ENCODE data around the gene DAGLB.

The DAGLB gene

DNA sequence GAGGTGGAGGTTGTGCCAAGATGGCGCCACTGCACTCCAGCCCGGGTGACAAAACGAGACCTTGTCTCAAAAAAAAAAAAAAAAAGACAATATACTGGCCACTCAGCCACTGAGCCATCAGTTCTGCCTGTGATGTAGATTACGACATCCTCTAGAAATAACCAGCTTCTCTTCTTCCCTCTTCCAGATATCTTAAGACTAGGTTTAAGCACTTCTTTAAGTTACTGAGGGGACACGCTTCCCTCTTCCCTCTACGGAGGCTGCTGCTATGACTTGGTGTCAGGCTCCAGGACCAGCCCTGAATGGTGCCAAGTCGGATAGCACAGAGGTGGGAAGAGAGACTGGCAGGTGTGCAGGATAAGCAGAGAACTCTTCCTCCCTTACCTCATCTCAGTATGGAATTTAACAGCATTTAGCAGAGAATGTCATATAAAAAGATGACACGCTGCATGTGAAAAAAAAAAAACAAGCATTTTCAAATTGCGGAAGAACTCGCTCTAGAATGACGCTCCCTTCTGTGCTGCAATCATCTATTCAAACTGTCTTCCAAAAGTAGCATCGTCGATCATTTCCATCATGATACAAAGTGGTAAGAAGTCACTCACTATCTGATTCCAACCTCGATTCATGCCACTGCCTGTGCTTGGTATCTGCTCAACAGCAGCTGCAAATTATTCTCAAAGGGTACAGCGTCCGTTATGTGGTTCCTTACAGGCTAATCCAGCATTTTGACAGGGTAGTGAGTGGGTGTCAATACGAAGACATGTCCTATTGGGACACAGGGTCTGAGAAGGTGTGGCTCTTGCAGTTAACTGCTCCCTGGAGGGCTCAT is 13.8 kb downstream of the DAGLB start:
- ChIA-PET CTCF (no interaction called here), POLR2A (no interaction called here)
- TF ChIP-seq TARDBP (IDR thresholded peaks at IDR 0.05) = no peak
- TF ChIP-seq ZNF384 (IDR thresholded peaks at IDR 0.05) = no peak
- TF ChIP-seq LEF1 (IDR thresholded peaks at IDR 0.05; ENCODE audit: borderline replicate concordance) = no peak
- no peak for TF ChIP-seq FOXM1 (IDR thresholded peaks at IDR 0.05; ENCODE audit: borderline replicate concordance)
- TF ChIP-seq NFRKB (IDR thresholded peaks at IDR 0.05) = no peak
- no peak for DNase-seq (ENCODE audit: extremely low spot score)

- TF ChIP-seq ZNF384 (IDR thresholded peaks at IDR 0.05) = no peak
- TF ChIP-seq TARDBP (IDR thresholded peaks at IDR 0.05) = no peak
- ChIA-PET POLR2A (no interaction called here), CTCF (no interaction called here)
- DNase-seq (ENCODE audit: extremely low spot score) = no peak
These were observed 15.0 kb downstream of the DAGLB start for GRCh38 chr7:6432781-6433180.

GRCh38 chr7:6430974-6431373 is 16.8 kb downstream of the DAGLB start:
- TF ChIP-seq ZNF384 (IDR thresholded peaks at IDR 0.05) (no peak), FOXA1 (IDR thresholded peaks at IDR 0.05) (no peak)
- CTCF ChIA-PET = interaction anchor here (0.6 to 1.2 kb wide), 2 partner anchors 16 to 46 kb away, joined by 3 to 4 read pairs; no protein-coding TSS in a partner anchor
- DNase-seq (ENCODE audit: extremely low spot score) = no peak
- POLR2A ChIA-PET = no interaction called here

GRCh38 chr7:6430271-6430940 is 17.3 kb downstream of the DAGLB start:
- ChIA-PET POLR2A (interaction anchor here (0.6 kb wide), 1 partner anchor 305 kb away, joined by 6 read pairs; no protein-coding TSS in a partner anchor), CTCF (interaction anchor here (0.6 to 1.2 kb wide), 3 partner anchors 15 to 45 kb away, joined by 3 to 4 read pairs (median 3); no protein-coding TSS in a partner anchor)
- no peak for TF ChIP-seq ZNF384 (IDR thresholded peaks at IDR 0.05)
- TF ChIP-seq FOXM1 (IDR thresholded peaks at IDR 0.05; ENCODE audit: borderline replicate concordance) = no peak
- no peak for TF ChIP-seq ELF4 (IDR thresholded peaks at IDR 0.05)
- TF ChIP-seq L3MBTL2 (conservative IDR thresholded peaks at IDR 0.05) = no peak
- no peak for TF ChIP-seq ARNT (IDR thresholded peaks at IDR 0.05)
- no peak for TF ChIP-seq TARDBP (IDR thresholded peaks at IDR 0.05)
- TF ChIP-seq FOXK2 (IDR thresholded peaks at IDR 0.05) = no peak
- TF ChIP-seq PKNOX1 (IDR thresholded peaks at IDR 0.05) = no peak
- DNase-seq (ENCODE audit: extremely low spot score) = peak; percentile 54

- CTCF ChIA-PET = no interaction called here
- POLR2A ChIA-PET = interaction anchor here (0.6 kb wide), 1 partner anchor 15 kb away, joined by 3 read pairs; no protein-coding TSS in a partner anchor
- no peak for DNase-seq (ENCODE audit: extremely low spot score)
- no peak for TF ChIP-seq NFRKB (IDR thresholded peaks at IDR 0.05)
- no peak for TF ChIP-seq CTBP1 (IDR thresholded peaks at IDR 0.05; ENCODE audit: borderline replicate concordance)
- TF ChIP-seq HDGF (IDR thresholded peaks at IDR 0.05; ENCODE audit: borderline replicate concordance) = no peak
- no peak for TF ChIP-seq PKNOX1 (IDR thresholded peaks at IDR 0.05)
- TF ChIP-seq ELF4 (IDR thresholded peaks at IDR 0.05) = no peak
- TF ChIP-seq FOXA1 (IDR thresholded peaks at IDR 0.05) = no peak
- no peak for TF ChIP-seq FOXM1 (IDR thresholded peaks at IDR 0.05; ENCODE audit: borderline replicate concordance)
- no peak for TF ChIP-seq BHLHE40 (IDR thresholded peaks at IDR 0.05; ENCODE audit: borderline replicate concordance)
- TF ChIP-seq L3MBTL2 (conservative IDR thresholded peaks at IDR 0.05) = no peak
- no peak for TF ChIP-seq SUZ12 (IDR thresholded peaks at IDR 0.05)
- TF ChIP-seq LEF1 (IDR thresholded peaks at IDR 0.05; ENCODE audit: borderline replicate concordance) = no peak
- TF ChIP-seq FOXK2 (IDR thresholded peaks at IDR 0.05) = no peak
These were observed 21.8 kb downstream of the DAGLB start for GRCh38 chr7:6425948-6426347.

DNA sequence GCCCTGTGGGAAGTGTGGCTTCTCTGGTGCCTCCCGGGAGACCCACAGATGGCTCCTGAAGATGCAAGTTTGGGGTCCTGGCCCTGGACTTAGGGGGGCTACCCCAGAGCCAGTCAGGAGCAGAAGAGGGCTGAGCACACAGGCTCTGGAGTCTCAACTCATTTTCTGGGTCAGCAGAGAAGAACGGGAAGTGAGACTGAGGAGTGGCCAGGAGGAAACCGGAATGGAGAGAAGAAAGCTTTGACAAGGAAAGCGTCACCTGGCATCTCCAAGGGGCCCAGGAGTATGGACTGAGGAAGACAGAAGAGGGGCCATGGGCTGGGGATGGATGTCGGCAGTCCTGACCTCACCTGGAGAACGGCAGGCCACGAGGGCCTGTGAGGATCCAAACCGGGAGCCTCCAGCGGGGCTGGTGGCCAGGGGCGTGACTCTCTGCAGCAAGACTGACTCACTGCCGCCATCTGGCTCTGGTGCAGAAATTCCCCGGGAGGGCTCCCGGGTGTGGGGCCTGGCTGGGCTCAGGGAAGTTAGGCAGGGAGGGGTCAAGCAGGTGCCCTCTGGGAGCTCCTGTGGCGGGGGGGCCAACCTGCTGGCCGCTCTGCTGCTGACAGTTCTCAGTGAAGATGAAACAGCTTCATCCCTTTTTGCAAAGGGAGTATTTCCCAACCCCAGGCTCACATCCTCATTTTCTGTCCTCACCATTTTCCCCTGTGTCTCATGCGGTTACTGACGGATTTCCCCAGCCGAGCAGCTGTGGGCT is 23.6 kb downstream of the DAGLB start:
- peak; percentile 57 for DNase-seq (ENCODE audit: extremely low spot score)
- TF ChIP-seq LEF1 (IDR thresholded peaks at IDR 0.05; ENCODE audit: borderline replicate concordance) = no peak
- TF ChIP-seq SUZ12 (IDR thresholded peaks at IDR 0.05) = no peak
- no peak for TF ChIP-seq ELF4 (IDR thresholded peaks at IDR 0.05)
- no peak for TF ChIP-seq FOXM1 (IDR thresholded peaks at IDR 0.05; ENCODE audit: borderline replicate concordance)
- no peak for TF ChIP-seq L3MBTL2 (conservative IDR thresholded peaks at IDR 0.05)
- no peak for TF ChIP-seq BHLHE40 (IDR thresholded peaks at IDR 0.05; ENCODE audit: borderline replicate concordance)
- TF ChIP-seq NFRKB (IDR thresholded peaks at IDR 0.05) = no peak
- TF ChIP-seq FOXK2 (IDR thresholded peaks at IDR 0.05) = no peak
- TF ChIP-seq ARNT (IDR thresholded peaks at IDR 0.05) = no peak
- TF ChIP-seq CTBP1 (IDR thresholded peaks at IDR 0.05; ENCODE audit: borderline replicate concordance) = no peak
- no peak for TF ChIP-seq PKNOX1 (IDR thresholded peaks at IDR 0.05)
- no peak for TF ChIP-seq SP1 (IDR thresholded peaks at IDR 0.05)
- TF ChIP-seq ZNF384 (IDR thresholded peaks at IDR 0.05) = no peak
- no peak for TF ChIP-seq TARDBP (IDR thresholded peaks at IDR 0.05)
- no peak for TF ChIP-seq HDGF (IDR thresholded peaks at IDR 0.05; ENCODE audit: borderline replicate concordance)
- TF ChIP-seq FOXA1 (IDR thresholded peaks at IDR 0.05) = no peak
- ChIA-PET POLR2A (interaction anchor here (0.7 to 1.3 kb wide), 2 partner anchors 23 to 25 kb away, joined by 3 read pairs; partner anchors contain the start of gene DAGLB), CTCF (interaction anchor here (0.6 to 0.7 kb wide), 2 partner anchors 10 to 19 kb away, joined by 3 read pairs; no protein-coding TSS in a partner anchor)

Data from HEK293T (cell line).